Neural cell (in vitro differentiated cells): ENCODE results near the gene RAB11FIP5. TPM values are rescaled to one million over a fixed set of nuclear protein-coding genes. Genes with fewer than 3 reads are reported as not detected.
"Not testable (repeated sequence)": the region's sequence is repeated elsewhere in the genome, so short reads cannot be mapped to it uniquely, and the experiment has no call there.

ENCODE experiments used
- H2AFZ ChIP-seq: fragments of 200-600, 300-800 bp; sonication (generic), shearing (Covaris generic); 2 replicates; pipeline ENCODE4 v1.6.0; 2014; ENCODE audit warnings: low read depth, mild to moderate bottlenecking, antibody characterized with exemption, low read length, moderate library complexity
- H3F3A ChIP-seq: fragments of 200-600 bp; shearing (Covaris generic); 2 replicates; pipeline ENCODE4 v1.6.1; 2016; ENCODE audit warnings: mild to moderate bottlenecking, moderate library complexity, mixed read lengths, antibody characterized with exemption, low read length; ENCODE audit not compliant: insufficient read depth, poor library complexity, severe bottlenecking
- H3K27ac ChIP-seq: fragments of 200-600, 300-800 bp; sonication (generic), shearing (Covaris generic); 2 replicates; pipeline ENCODE4 v1.5.1; 2014; ENCODE audit warnings: mild to moderate bottlenecking, low read length, moderate library complexity
- H3K27me3 ChIP-seq: fragments of 300-800, 200-600 bp; sonication (generic), shearing (Covaris generic); 2 replicates; pipeline ENCODE4 v1.6.0; 2014; ENCODE audit warnings: mild to moderate bottlenecking, low read depth, low read length, moderate library complexity; ENCODE audit not compliant: insufficient read depth
- H3K36me3 ChIP-seq: fragments of 300-800, 200-600 bp; sonication (generic), shearing (Covaris generic); 2 replicates; pipeline ENCODE4 v1.5.1; 2014; ENCODE audit warnings: mild to moderate bottlenecking, antibody characterized with exemption, low read length, moderate library complexity; ENCODE audit not compliant: insufficient read depth
- H3K4me2 ChIP-seq: fragments of 300-800, 200-600 bp; sonication (generic), shearing (Covaris generic); 2 replicates; pipeline ENCODE4 v1.6.0; 2014; ENCODE audit warnings: mild to moderate bottlenecking, low read length
- H3K4me3 ChIP-seq: fragments of 300-800, 200-600 bp; sonication (generic), shearing (Covaris generic); 2 replicates; pipeline ENCODE4 v1.5.1; 2014; ENCODE audit warnings: mild to moderate bottlenecking, low read length, moderate library complexity
- H3K79me2 ChIP-seq: fragments of 200-600 bp; shearing (Covaris generic); replicated peaks from 2 replicates; pipeline ENCODE4 v1.6.0; 2014; ENCODE audit warnings: mild to moderate bottlenecking, low read length, moderate library complexity; ENCODE audit not compliant: insufficient read depth
- H3K9ac ChIP-seq: fragments of 300-800, 200-600 bp; sonication (generic), shearing (Covaris generic); 2 replicates; pipeline ENCODE4 v1.6.1; 2016; ENCODE audit warnings: mild to moderate bottlenecking, low read length, mixed read lengths
- H3K9me2 ChIP-seq: fragments of 200-600 bp; shearing (Covaris generic); 2 replicates; pipeline ENCODE4 v1.6.1; 2016; ENCODE audit warnings: mild to moderate bottlenecking, low read length, mixed read lengths; ENCODE audit not compliant: insufficient read depth
- H3K9me3 ChIP-seq: fragments of 200-600, 300-800 bp; sonication (generic), shearing (Covaris generic); 2 replicates; pipeline ENCODE4 v1.6.1; 2016; ENCODE audit warnings: mild to moderate bottlenecking, mixed run types, low read length, moderate library complexity, mixed read lengths
- H4K20me1 ChIP-seq: fragments of 200-600 bp; shearing (Covaris generic); 2 replicates; pipeline ENCODE4 v1.6.1; 2016; ENCODE audit warnings: mild to moderate bottlenecking, mixed run types; ENCODE audit not compliant: insufficient read depth
- EP300 ChIP-seq: fragments of 450-650 bp; conservative IDR thresholded peaks from 2 replicates; pipeline ENCODE4 v1.6.1; 2014; ENCODE audit warnings: antibody characterized with exemption, mild to moderate bottlenecking, moderate library complexity; ENCODE audit not compliant: poor library complexity, severe bottlenecking
- EZH2 ChIP-seq: fragments of 200-600, 300-800 bp; shearing (Covaris generic), sonication (generic); IDR thresholded peaks from 2 replicates; pipeline ENCODE4 v1.6.1; 2014; ENCODE audit warnings: antibody characterized with exemption, low read length, borderline replicate concordance, mild to moderate bottlenecking; ENCODE audit not compliant: insufficient read depth, poor library complexity, severe bottlenecking
- MXI1 ChIP-seq: fragments of 450-650 bp; conservative IDR thresholded peaks from 2 replicates; pipeline ENCODE4 v1.6.1; 2014; ENCODE audit warnings: antibody characterized with exemption, mild to moderate bottlenecking; ENCODE audit not compliant: poor library complexity, severe bottlenecking
- POLR2AphosphoS5 ChIP-seq: IDR thresholded peaks from 2 replicates; pipeline ENCODE4 v1.6.1; 2012
- RAD21 ChIP-seq: fragments of 450-650 bp; conservative IDR thresholded peaks from 2 replicates; pipeline ENCODE4 v1.6.1; 2014; ENCODE audit warnings: antibody characterized with exemption, mild to moderate bottlenecking, moderate library complexity
- SMC3 ChIP-seq: fragments of 450-650 bp; conservative IDR thresholded peaks from 2 replicates; pipeline ENCODE4 v1.6.1; 2014; ENCODE audit warnings: antibody characterized with exemption, mild to moderate bottlenecking, moderate library complexity; ENCODE audit not compliant: poor library complexity
- TAF1 ChIP-seq: IDR thresholded peaks from 2 replicates; pipeline ENCODE4 v1.6.1; 2012; ENCODE audit warnings: low read depth
- polyA plus RNA-seq: library from polyadenylated mRNA; depleted of rRNA; stranded (reverse); fragments of >200 nt; gene quantifications from 2 replicates; pipeline ENCODE4 v1.2.3, GENCODE V29; 2014
- TF ChIP-seq, protein P1 (sequence below): fragments of 450-650 bp; IDR thresholded peaks from 2 replicates; pipeline ENCODE4 v1.5.1; 2014; ENCODE audit warnings: antibody characterized with exemption, mild to moderate bottlenecking, moderate library complexity; ENCODE audit not compliant: poor library complexity, severe bottlenecking
- TF ChIP-seq, protein P2 (sequence below): IDR thresholded peaks from 2 replicates; pipeline ENCODE4 v1.6.1; 2012; ENCODE audit warnings: borderline replicate concordance

The RAB11FIP5 gene
- polyA plus RNA-seq, 1 donor from 2014 or later = 2.6 TPM

DNA sequence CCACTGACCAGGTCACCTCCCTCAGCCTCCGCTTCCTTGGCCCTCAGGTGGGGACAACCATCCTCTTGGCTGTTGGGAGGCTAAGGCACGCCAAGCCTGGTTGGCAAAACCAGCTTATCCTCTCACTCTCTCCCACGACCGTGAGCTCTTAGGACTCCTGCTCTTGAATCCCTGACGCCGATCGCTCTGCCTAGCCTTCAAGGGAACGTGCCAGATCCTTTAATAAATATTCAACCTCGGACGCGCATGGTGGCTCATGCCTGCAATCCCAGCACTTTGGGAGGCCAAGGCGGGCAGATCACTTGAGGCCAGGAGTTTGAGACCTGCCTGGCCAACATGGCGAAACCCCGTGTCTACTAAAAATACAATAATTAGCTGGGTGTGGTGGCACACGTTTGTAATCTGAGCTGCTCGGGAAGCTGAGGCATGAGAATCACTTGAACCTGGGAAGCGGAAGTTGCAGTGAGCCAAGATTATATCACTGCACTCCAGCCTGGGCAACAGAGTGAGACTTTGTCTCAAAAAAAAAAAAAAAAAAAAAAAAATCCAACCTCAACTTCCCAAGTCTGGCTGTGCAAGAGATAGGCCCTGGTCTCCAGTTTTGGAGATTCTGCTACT lies 19.0 kb downstream of the RAB11FIP5 start:
- not testable (repeated sequence) for H3K27ac ChIP-seq, H3K9me3 ChIP-seq, H3K9me2 ChIP-seq, H3K4me2 ChIP-seq, H3K79me2 ChIP-seq, H4K20me1 ChIP-seq, H3F3A ChIP-seq, H3K36me3 ChIP-seq, H3K27me3 ChIP-seq, H2AFZ ChIP-seq, H3K9ac ChIP-seq, H3K4me3 ChIP-seq

DNA sequence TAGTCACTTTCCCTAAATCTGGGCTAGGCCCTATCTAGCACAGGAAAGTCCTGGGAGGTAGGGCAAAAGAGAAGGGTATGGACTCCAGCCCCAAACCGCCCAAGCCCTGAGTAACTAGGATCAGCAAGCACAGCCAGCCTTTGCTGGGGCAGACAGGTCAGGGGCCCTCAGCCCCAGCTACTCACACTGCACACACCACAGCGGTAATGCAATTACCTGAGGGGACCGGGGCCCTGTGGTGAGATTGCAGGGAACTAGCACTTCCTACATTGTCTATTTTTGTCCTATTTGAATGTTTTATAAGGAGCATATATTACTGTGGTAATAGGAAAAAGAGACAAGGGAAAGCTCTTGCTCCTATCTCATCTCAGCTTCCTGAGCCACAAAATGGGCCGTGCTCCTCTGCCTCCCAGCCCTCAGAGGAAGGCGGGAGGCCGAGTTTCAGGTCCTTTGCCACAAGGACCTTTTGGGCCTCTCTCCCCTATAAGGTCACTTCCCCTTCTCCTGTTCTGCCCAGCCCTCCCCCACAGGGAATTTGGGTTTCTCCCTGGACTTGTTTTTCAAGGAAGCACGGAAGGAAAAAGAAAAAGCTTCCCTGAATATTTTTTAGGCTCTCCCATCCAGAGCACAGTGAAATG lies 20.5 kb downstream of the RAB11FIP5 start:
- no peaks in the 10 kb centered on the region for H3K36me3 ChIP-seq
- H3K27ac ChIP-seq = no peak overlapping the region
- H4K20me1 ChIP-seq = no peaks in the 10 kb centered on the region
- H3K4me3 ChIP-seq = no peak overlapping the region
- H3K27me3 ChIP-seq = no peaks in the 10 kb centered on the region
- H2AFZ ChIP-seq = no peak overlapping the region
- H3K9me2 ChIP-seq = no peaks in the 10 kb centered on the region
- no peaks in the 10 kb centered on the region for H3K9me3 ChIP-seq
- H3K4me2 ChIP-seq = no peak overlapping the region
- no peaks in the 10 kb centered on the region for H3F3A ChIP-seq
- TF ChIP-seq EP300 = no peak
- no peak for TF ChIP-seq EZH2
- TF ChIP-seq MXI1 = no peak
- TF ChIP-seq, protein P1, sequence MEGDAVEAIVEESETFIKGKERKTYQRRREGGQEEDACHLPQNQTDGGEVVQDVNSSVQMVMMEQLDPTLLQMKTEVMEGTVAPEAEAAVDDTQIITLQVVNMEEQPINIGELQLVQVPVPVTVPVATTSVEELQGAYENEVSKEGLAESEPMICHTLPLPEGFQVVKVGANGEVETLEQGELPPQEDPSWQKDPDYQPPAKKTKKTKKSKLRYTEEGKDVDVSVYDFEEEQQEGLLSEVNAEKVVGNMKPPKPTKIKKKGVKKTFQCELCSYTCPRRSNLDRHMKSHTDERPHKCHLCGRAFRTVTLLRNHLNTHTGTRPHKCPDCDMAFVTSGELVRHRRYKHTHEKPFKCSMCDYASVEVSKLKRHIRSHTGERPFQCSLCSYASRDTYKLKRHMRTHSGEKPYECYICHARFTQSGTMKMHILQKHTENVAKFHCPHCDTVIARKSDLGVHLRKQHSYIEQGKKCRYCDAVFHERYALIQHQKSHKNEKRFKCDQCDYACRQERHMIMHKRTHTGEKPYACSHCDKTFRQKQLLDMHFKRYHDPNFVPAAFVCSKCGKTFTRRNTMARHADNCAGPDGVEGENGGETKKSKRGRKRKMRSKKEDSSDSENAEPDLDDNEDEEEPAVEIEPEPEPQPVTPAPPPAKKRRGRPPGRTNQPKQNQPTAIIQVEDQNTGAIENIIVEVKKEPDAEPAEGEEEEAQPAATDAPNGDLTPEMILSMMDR = no peak
- TF ChIP-seq SMC3 = no peak
- TF ChIP-seq TAF1 = no peak
- TF ChIP-seq POLR2AphosphoS5 = no peak
- TF ChIP-seq, protein P2, sequence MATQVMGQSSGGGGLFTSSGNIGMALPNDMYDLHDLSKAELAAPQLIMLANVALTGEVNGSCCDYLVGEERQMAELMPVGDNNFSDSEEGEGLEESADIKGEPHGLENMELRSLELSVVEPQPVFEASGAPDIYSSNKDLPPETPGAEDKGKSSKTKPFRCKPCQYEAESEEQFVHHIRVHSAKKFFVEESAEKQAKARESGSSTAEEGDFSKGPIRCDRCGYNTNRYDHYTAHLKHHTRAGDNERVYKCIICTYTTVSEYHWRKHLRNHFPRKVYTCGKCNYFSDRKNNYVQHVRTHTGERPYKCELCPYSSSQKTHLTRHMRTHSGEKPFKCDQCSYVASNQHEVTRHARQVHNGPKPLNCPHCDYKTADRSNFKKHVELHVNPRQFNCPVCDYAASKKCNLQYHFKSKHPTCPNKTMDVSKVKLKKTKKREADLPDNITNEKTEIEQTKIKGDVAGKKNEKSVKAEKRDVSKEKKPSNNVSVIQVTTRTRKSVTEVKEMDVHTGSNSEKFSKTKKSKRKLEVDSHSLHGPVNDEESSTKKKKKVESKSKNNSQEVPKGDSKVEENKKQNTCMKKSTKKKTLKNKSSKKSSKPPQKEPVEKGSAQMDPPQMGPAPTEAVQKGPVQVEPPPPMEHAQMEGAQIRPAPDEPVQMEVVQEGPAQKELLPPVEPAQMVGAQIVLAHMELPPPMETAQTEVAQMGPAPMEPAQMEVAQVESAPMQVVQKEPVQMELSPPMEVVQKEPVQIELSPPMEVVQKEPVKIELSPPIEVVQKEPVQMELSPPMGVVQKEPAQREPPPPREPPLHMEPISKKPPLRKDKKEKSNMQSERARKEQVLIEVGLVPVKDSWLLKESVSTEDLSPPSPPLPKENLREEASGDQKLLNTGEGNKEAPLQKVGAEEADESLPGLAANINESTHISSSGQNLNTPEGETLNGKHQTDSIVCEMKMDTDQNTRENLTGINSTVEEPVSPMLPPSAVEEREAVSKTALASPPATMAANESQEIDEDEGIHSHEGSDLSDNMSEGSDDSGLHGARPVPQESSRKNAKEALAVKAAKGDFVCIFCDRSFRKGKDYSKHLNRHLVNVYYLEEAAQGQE = no peak
- no peak for TF ChIP-seq RAD21
- H3K79me2 ChIP-seq = no peaks in the 10 kb centered on the region
- no peak overlapping the region for H3K9ac ChIP-seq
